ENCODE measurements around the gene CCDC183. TPM values are rescaled to one million over a fixed set of nuclear protein-coding genes. Genes with fewer than 3 reads are reported as not detected.

CCDC183 gene
- polyA plus RNA-seq, 2 donors, result 0.32 to 1.1 TPM

- Histone ChIP-seq H3K4me3 (ENCODE audit: low read depth in 1 of 2, low read length in 2 of 2) (no peak overlapping the region), H3K27ac (ENCODE audit: low read depth in 2 of 2, low read length in 1 of 2) (no peak overlapping the region), H3K27me3 (ENCODE audit: control insufficient read depth in 1 of 2, insufficient read depth in 2 of 2, low read length in 2 of 2) (no peaks in the 10 kb centered on the region), H3K4me1 (ENCODE audit: control insufficient read depth in 2 of 2, insufficient read depth in 2 of 2, low read length in 1 of 2) (peaks cover 9 to 30% of the 10 kb centered on the region in 2 donors), H3K36me3 (ENCODE audit: control insufficient read depth in 2 of 2, insufficient read depth in 2 of 2, low read length in 1 of 2) (no peaks in the 10 kb centered on the region), H3K9me3 (ENCODE audit: control insufficient read depth in 2 of 2, insufficient read depth in 1 of 2, low read depth in 1 of 2, low read length in 1 of 2) (no peaks in the 10 kb centered on the region)
- 97 to 98% methylated on average over 10 of the region's 10 CpGs for WGBS, 2 donors
These were observed 9.9 kb downstream of the CCDC183 start for GRCh38 chr9:136806067-136806466.

DNA sequence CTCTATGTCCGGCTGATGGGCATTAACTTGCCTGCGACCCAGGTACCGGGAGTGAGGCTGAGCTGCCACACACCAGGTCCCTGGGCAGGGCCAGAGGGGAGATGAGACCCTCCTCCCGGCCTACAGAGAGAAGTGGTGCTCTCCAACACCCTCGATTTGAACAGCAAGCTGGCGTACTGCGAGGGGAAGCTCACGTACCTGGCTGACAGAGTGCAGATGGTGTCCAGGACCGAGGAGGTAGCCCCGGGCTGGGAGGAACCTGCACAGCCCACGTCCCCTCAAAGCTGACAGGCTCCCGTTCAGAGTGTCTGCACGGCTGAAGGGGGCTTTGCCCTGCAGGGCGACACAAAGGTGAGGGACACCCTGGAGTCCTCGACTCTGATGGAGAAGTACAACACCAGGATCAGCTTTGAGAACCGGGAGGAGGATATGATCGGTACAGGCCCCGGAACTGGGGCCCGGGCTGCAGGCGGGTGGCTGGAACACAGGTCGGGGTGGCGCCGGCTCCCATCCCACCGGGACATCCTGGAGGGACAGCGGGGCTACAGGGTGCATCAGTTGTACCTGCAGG lies 10.6 kb downstream of the CCDC183 start:
- WGBS, 2 donors, result 55 to 69% methylated on average over 25 of the region's 25 CpGs
- Histone ChIP-seq H3K4me3 (ENCODE audit: low read depth in 1 of 2, low read length in 2 of 2) (peak overlapping the region; percentile 87 to 99), H3K36me3 (ENCODE audit: control insufficient read depth in 2 of 2, insufficient read depth in 2 of 2, low read length in 1 of 2) (no peaks in the 10 kb centered on the region), H3K4me1 (ENCODE audit: control insufficient read depth in 2 of 2, insufficient read depth in 2 of 2, low read length in 1 of 2) (peaks cover 9 to 30% of the 10 kb centered on the region in 2 donors), H3K27me3 (ENCODE audit: control insufficient read depth in 1 of 2, insufficient read depth in 2 of 2, low read length in 2 of 2) (no peaks in the 10 kb centered on the region), H3K27ac (ENCODE audit: low read depth in 2 of 2, low read length in 1 of 2) (peak overlapping the region; percentile 97), H3K9me3 (ENCODE audit: control insufficient read depth in 2 of 2, insufficient read depth in 1 of 2, low read depth in 1 of 2, low read length in 1 of 2) (no peaks in the 10 kb centered on the region)

DNA sequence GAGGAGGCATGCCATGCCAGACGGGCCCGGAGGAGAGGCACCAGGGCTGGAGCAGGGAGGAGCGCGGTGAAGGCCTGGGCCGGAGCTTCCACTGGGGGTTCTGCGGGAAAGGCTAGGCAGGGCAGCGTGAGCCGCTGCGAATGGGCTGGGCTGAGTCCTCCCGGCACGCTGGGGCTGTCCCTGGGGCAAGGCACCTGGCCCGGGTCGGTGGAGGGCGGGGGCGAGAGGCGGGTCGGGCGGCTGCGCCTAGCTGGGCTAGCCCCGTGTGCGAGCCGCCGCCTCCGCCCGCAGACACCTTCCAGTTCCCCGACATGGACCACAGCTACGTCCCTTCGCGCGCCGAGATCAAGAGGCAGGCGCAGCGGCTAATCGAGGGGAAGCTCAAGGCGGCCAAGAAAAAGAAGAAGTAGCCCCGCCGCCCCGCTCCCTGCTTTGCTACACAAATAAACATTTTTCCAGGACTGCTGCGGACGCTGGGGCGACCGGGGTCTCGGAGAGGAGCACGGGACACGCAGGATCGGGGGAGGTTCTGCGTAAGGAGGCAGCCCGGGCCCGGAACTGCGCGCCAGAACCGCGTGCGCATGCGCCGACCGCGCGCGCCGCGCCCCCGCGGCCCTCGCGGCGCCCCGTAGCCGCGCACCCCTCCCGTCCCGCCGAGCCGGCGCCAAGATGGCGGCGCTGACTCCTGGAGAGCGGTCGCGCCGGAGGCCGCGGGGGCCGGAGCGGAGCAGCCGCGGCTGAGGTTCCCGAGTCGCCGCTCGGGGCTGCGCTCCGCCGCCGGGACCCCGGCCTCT lies 11.3 kb downstream of the CCDC183 start, which contains the start of gene RABL6:
TSS of gene RABL6 (plus strand) at position 668 of the 794 bp plus-strand sequence. CDS start 249 bp downstream, outside the sequence.
- H3K4me1 ChIP-seq (ENCODE audit: control insufficient read depth in 2 of 2, insufficient read depth in 2 of 2, low read length in 1 of 2), result peaks cover 9 to 30% of the 10 kb centered on the region in 2 donors
- peak within 1 kb of the TSS; percentile 97 for H3K27ac ChIP-seq (ENCODE audit: low read depth in 2 of 2, low read length in 1 of 2)
- WGBS, 2 donors, result 0% methylated on average over 71 to 96 of the region's 96 CpGs
- H3K9me3 ChIP-seq (ENCODE audit: control insufficient read depth in 2 of 2, insufficient read depth in 1 of 2, low read depth in 1 of 2, low read length in 1 of 2), result no peaks in the 10 kb centered on the region
- H3K36me3 ChIP-seq (ENCODE audit: control insufficient read depth in 2 of 2, insufficient read depth in 2 of 2, low read length in 1 of 2), result no peaks in the 10 kb centered on the region
- H3K4me3 ChIP-seq (ENCODE audit: low read depth in 1 of 2, low read length in 2 of 2), result peak within 1 kb of the TSS; percentile 87 to 99
- H3K27me3 ChIP-seq (ENCODE audit: control insufficient read depth in 1 of 2, insufficient read depth in 2 of 2, low read length in 2 of 2), result no peaks in the 10 kb centered on the region

GRCh38 chr9:136808075-136808805 lies 12.1 kb downstream of the CCDC183 start:
- peaks cover 0 to 5% of the 10 kb centered on the region in 2 donors for H3K36me3 ChIP-seq (ENCODE audit: control insufficient read depth in 2 of 2, insufficient read depth in 2 of 2, low read length in 1 of 2)
- no peaks in the 10 kb centered on the region for H3K27me3 ChIP-seq (ENCODE audit: control insufficient read depth in 1 of 2, insufficient read depth in 2 of 2, low read length in 2 of 2)
- H3K27ac ChIP-seq (ENCODE audit: low read depth in 2 of 2, low read length in 1 of 2), result peak overlapping the region; percentile 81 to 97
- H3K4me1 ChIP-seq (ENCODE audit: control insufficient read depth in 2 of 2, insufficient read depth in 2 of 2, low read length in 1 of 2), result peaks cover 9 to 30% of the 10 kb centered on the region in 2 donors
- no peaks in the 10 kb centered on the region for H3K9me3 ChIP-seq (ENCODE audit: control insufficient read depth in 2 of 2, insufficient read depth in 1 of 2, low read depth in 1 of 2, low read length in 1 of 2)
- H3K4me3 ChIP-seq (ENCODE audit: low read depth in 1 of 2, low read length in 2 of 2), result peak overlapping the region; percentile 87 to 99
- 0 to 1% methylated on average over 59 to 93 of the region's 93 CpGs for WGBS, 2 donors

- WGBS, 2 donors, result 3% methylated on average over 14 of the region's 14 CpGs
- Histone ChIP-seq H3K4me1 (ENCODE audit: control insufficient read depth in 2 of 2, insufficient read depth in 2 of 2, low read length in 1 of 2) (peaks cover 9 to 30% of the 10 kb centered on the region in 2 donors), H3K4me3 (ENCODE audit: low read depth in 1 of 2, low read length in 2 of 2) (peak overlapping the region; percentile 87 to 99), H3K27ac (ENCODE audit: low read depth in 2 of 2, low read length in 1 of 2) (peak overlapping the region in 1 of 2 donors; percentile 97), H3K36me3 (ENCODE audit: control insufficient read depth in 2 of 2, insufficient read depth in 2 of 2, low read length in 1 of 2) (peaks cover 0 to 5% of the 10 kb centered on the region in 2 donors), H3K27me3 (ENCODE audit: control insufficient read depth in 1 of 2, insufficient read depth in 2 of 2, low read length in 2 of 2) (no peaks in the 10 kb centered on the region), H3K9me3 (ENCODE audit: control insufficient read depth in 2 of 2, insufficient read depth in 1 of 2, low read depth in 1 of 2, low read length in 1 of 2) (no peaks in the 10 kb centered on the region)
These were observed 12.6 kb downstream of the CCDC183 start for GRCh38 chr9:136808806-136809158.

- WGBS, 2 donors, result 89 to 91% methylated on average over 13 of the region's 13 CpGs
- Histone ChIP-seq H3K4me3 (ENCODE audit: low read depth in 1 of 2, low read length in 2 of 2) (no peak overlapping the region), H3K4me1 (ENCODE audit: control insufficient read depth in 2 of 2, insufficient read depth in 2 of 2, low read length in 1 of 2) (no peaks in the 10 kb centered on the region), H3K36me3 (ENCODE audit: control insufficient read depth in 2 of 2, insufficient read depth in 2 of 2, low read length in 1 of 2) (peaks cover 0 to 5% of the 10 kb centered on the region in 2 donors), H3K27ac (ENCODE audit: low read depth in 2 of 2, low read length in 1 of 2) (no peak overlapping the region), H3K9me3 (ENCODE audit: control insufficient read depth in 2 of 2, insufficient read depth in 1 of 2, low read depth in 1 of 2, low read length in 1 of 2) (no peaks in the 10 kb centered on the region), H3K27me3 (ENCODE audit: control insufficient read depth in 1 of 2, insufficient read depth in 2 of 2, low read length in 2 of 2) (no peaks in the 10 kb centered on the region)
These were observed 18.7 kb downstream of the CCDC183 start for GRCh38 chr9:136814725-136815421.

- H3K36me3 ChIP-seq (ENCODE audit: control insufficient read depth in 2 of 2, insufficient read depth in 2 of 2, low read length in 1 of 2), result peaks cover 0 to 5% of the 10 kb centered on the region in 2 donors
- WGBS, 2 donors, result 0 to 14% methylated on average over 1 of the region's 1 CpG
- no peaks in the 10 kb centered on the region for H3K4me1 ChIP-seq (ENCODE audit: control insufficient read depth in 2 of 2, insufficient read depth in 2 of 2, low read length in 1 of 2)
- H3K4me3 ChIP-seq (ENCODE audit: low read depth in 1 of 2, low read length in 2 of 2), result no peak overlapping the region
- H3K27me3 ChIP-seq (ENCODE audit: control insufficient read depth in 1 of 2, insufficient read depth in 2 of 2, low read length in 2 of 2), result no peaks in the 10 kb centered on the region
- H3K27ac ChIP-seq (ENCODE audit: low read depth in 2 of 2, low read length in 1 of 2), result no peak overlapping the region
- H3K9me3 ChIP-seq (ENCODE audit: control insufficient read depth in 2 of 2, insufficient read depth in 1 of 2, low read depth in 1 of 2, low read length in 1 of 2), result no peaks in the 10 kb centered on the region
These were observed 19.3 kb downstream of the CCDC183 start for GRCh38 chr9:136815422-136815782.

DNA sequence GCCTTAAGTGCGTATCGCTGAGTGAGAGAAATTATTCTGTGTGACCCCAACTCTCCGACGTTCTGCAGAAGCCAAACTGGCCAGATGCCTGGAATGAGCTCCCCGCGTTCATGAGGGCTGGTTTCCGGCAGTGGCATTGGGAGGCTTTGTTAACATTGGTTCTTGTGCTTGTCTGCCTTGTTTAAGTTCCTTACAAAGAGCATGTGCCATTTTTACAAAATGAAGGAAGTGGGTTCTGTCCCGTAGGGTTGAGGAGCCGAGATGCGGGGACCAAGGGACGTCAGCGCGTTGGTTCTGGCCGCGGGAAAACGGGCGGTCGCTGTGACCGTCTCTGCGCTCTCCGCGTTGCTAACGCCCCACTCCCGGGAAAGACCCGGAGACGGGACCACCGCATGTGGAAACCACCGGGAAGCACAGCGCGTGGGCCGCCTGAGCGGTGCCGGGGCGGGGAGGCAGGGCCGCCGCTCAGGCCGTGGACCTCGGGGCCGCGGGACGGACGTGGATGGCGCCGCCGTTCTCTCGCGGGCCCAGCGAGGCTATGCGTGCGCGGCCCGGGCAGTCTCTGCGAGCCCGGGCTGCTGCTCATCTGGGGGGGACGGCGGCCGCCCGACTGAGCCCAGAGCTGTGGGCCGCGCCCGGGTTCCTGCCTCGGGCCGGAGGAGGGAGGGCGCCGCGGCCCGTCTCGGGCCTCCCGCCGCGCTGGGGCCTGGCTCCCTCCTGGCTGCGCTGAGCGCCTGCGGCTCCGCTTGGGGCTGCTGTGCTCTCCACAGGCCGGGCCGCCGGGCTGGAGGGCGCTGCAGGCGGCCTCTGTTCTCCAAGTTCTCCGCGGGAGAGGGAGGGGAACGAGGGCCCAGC lies 25.1 kb downstream of the CCDC183 start:
- Histone ChIP-seq H3K4me3 (ENCODE audit: low read depth in 1 of 2, low read length in 2 of 2) (peak overlapping the region; percentile 17 to 22), H3K36me3 (ENCODE audit: control insufficient read depth in 2 of 2, insufficient read depth in 2 of 2, low read length in 1 of 2) (peaks cover 12 to 18% of the 10 kb centered on the region in 2 donors)
- 51 to 54% methylated on average over 75 to 83 of the region's 83 CpGs for WGBS, 2 donors

More for the DNA sequence above, 25.1 kb downstream of the CCDC183 start:
- no peak overlapping the region for H3K27ac ChIP-seq (ENCODE audit: low read depth in 2 of 2, low read length in 1 of 2)
- no peaks in the 10 kb centered on the region for H3K9me3 ChIP-seq (ENCODE audit: control insufficient read depth in 2 of 2, insufficient read depth in 1 of 2, low read depth in 1 of 2, low read length in 1 of 2)
- H3K27me3 ChIP-seq (ENCODE audit: control insufficient read depth in 1 of 2, insufficient read depth in 2 of 2, low read length in 2 of 2), result no peaks in the 10 kb centered on the region
- no peaks in the 10 kb centered on the region for H3K4me1 ChIP-seq (ENCODE audit: control insufficient read depth in 2 of 2, insufficient read depth in 2 of 2, low read length in 1 of 2)
